Vagina (tissue), 2 donors: ENCODE measurements around the gene RAB28.

ENCODE experiments used
- POLR2A ChIP-seq, 2 donors: fragments of 450-650 bp; IDR thresholded peaks; one replicate each; pipeline ENCODE4 v1.6.1; 2017; ENCODE audit warnings: antibody characterized with exemption in 2 of 2, mild to moderate bottlenecking in 2 of 2, moderate library complexity in 2 of 2
- POLR2AphosphoS5 ChIP-seq, 2 donors: sonication (generic); formaldehyde crosslinking; IDR thresholded peaks; one replicate each; pipeline ENCODE4 v1.9.0; 2017; ENCODE audit warnings: antibody characterized with exemption in 2 of 2, mild to moderate bottlenecking in 2 of 2, low read depth in 1 of 2; ENCODE audit not compliant: insufficient read depth in 1 of 2
- TF ChIP-seq, protein P1 (sequence below), 3 experiments: fragments of 450-650 bp in 2 of 3; fragments of 200-600 bp in 1 of 3; sonication (generic) in 1 of 3; IDR thresholded peaks; one replicate each; pipeline ENCODE4 v1.5.1; 2017 to 2019; ENCODE audit warnings: antibody characterized with exemption in 3 of 3, mild to moderate bottlenecking in 2 of 3, moderate library complexity in 2 of 3

- TF ChIP-seq, protein P1, sequence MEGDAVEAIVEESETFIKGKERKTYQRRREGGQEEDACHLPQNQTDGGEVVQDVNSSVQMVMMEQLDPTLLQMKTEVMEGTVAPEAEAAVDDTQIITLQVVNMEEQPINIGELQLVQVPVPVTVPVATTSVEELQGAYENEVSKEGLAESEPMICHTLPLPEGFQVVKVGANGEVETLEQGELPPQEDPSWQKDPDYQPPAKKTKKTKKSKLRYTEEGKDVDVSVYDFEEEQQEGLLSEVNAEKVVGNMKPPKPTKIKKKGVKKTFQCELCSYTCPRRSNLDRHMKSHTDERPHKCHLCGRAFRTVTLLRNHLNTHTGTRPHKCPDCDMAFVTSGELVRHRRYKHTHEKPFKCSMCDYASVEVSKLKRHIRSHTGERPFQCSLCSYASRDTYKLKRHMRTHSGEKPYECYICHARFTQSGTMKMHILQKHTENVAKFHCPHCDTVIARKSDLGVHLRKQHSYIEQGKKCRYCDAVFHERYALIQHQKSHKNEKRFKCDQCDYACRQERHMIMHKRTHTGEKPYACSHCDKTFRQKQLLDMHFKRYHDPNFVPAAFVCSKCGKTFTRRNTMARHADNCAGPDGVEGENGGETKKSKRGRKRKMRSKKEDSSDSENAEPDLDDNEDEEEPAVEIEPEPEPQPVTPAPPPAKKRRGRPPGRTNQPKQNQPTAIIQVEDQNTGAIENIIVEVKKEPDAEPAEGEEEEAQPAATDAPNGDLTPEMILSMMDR (IDR thresholded peaks at IDR 0.05), result no peak
- no peak for TF ChIP-seq POLR2AphosphoS5 (IDR thresholded peaks at IDR 0.05; ENCODE audit: insufficient read depth in 1 of 2, low read depth in 1 of 2)
- no peak for TF ChIP-seq POLR2A (IDR thresholded peaks at IDR 0.05)
Observed at GRCh38 chr4:13449590-13449989, 34.5 kb downstream of the RAB28 start.
